NT2/D1 (cell line): ENCODE results near the gene KLHDC1.
"Not testable (repeated sequence)": the region's sequence is repeated elsewhere in the genome, so short reads cannot be mapped to it uniquely, and the experiment has no call there.

ENCODE experiments used
- DNase-seq: peaks from one replicate; pipeline ENCODE4 v3.0.0-alpha.2; 2011; ENCODE audit warnings: low read depth, low spot score
- H3K27me3 ChIP-seq: 2 replicates; pipeline ENCODE4 v1.6.0; 2011; ENCODE audit warnings: mild to moderate bottlenecking; ENCODE audit not compliant: insufficient read length, insufficient read depth
- H3K36me3 ChIP-seq: 2 replicates; pipeline ENCODE4 v1.6.1; 2011; ENCODE audit warnings: mild to moderate bottlenecking, low read length, mixed read lengths; ENCODE audit not compliant: insufficient read depth, insufficient read length
- H3K4me1 ChIP-seq: 2 replicates; pipeline ENCODE4 v1.5.1; 2011; ENCODE audit not compliant: insufficient read depth, insufficient read length
- H3K4me3 ChIP-seq: 2 replicates; pipeline ENCODE4 v1.5.1; 2011; ENCODE audit warnings: low read depth; ENCODE audit not compliant: insufficient read length
- H3K9ac ChIP-seq: 2 replicates; pipeline ENCODE4 v1.6.0; 2011; ENCODE audit warnings: low read depth; ENCODE audit not compliant: insufficient read length
- H3K9me3 ChIP-seq: 2 replicates; pipeline ENCODE4 v1.5.1; 2011; ENCODE audit warnings: mild to moderate bottlenecking, low read length; ENCODE audit not compliant: insufficient read depth
- SUZ12 ChIP-seq: IDR thresholded peaks from 2 replicates; pipeline ENCODE4 v1.6.1; 2011; ENCODE audit not compliant: insufficient read length, insufficient read depth; ENCODE audit errors: extremely low read depth
- YY1 ChIP-seq: IDR thresholded peaks from 2 replicates; pipeline ENCODE4 v1.6.1; 2011; ENCODE audit not compliant: insufficient read length, insufficient read depth
- ZNF274 ChIP-seq: IDR thresholded peaks from 2 replicates; pipeline ENCODE4 v1.6.1; 2011; ENCODE audit warnings: mild to moderate bottlenecking, low read depth, low read length

KLHDC1 gene

DNA sequence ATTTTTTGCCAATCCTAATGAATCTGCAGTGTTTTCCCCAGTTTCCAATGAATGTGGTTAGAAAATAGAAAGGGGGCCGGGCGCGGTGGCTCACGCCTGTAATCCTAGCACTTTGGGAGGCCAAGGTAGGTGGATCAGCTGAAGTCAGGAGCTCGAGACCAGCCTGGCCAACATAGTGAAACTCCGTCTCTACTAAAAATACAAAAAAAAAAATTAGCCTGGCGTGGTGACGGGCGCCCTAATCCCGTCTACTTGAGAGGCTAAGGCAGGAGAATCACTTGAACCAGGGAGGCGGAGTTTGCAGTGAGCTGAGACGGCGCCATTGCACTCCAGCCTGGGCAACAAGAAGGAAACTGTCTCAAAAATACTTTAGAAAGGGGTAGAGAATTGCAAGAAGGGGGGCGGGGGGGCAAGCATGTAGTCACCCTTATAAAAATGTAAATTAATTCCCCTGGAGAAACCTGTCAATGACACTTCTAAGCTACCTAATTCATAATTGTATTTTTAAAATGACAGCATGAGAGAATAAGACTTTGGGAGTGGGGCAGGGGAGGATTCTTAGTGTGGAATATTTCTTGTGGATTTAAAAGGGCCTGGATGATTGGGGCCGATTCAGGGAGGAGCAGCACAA lies 76.8 kb downstream of the KLHDC1 start:
- Histone ChIP-seq H3K27me3 (no peaks in the 10 kb centered on the region), H3K4me3 (no peak overlapping the region), H3K4me1 (peaks cover 4% of the 10 kb centered on the region), H3K9ac (no peak overlapping the region), H3K36me3 (peaks cover 9% of the 10 kb centered on the region), H3K9me3 (no peaks in the 10 kb centered on the region)
- DNase-seq: no peak
- TF ChIP-seq ZNF274 (no peak), YY1 (no peak), SUZ12 (no peak)

DNA sequence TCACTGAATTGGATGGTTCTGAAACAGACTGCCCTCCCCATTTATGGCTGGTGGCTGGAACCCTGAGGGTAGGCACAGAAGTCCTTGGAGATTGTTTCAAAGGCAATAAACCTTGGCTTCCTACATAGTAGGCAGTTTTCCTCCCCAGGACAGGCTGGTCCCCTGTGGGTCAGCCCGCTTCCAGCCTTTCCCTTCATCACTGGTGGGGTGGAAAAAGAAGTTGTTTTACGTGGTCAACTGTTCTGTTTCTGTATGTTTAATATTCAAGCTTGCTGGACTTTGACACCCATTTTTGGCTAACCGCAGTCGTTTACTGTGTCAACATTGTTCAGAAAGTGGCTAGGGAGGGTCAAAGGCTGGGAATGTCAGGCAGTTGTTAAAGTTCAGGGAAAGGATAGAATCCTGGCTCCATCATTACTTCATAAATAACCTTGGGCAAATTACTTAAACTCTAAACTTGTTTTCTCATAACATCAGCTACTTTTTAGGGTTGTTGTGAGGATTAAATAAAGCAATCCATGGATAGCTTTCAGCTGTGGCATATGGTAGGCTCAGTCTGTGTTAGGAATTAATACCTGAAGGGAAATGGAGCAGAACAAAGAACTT lies 77.4 kb downstream of the KLHDC1 start:
- no peak overlapping the region for H3K4me3 ChIP-seq
- no peak overlapping the region for H3K9ac ChIP-seq
- no peak for TF ChIP-seq SUZ12
- TF ChIP-seq YY1: no peak
- DNase-seq: no peak
- peaks cover 15% of the 10 kb centered on the region for H3K36me3 ChIP-seq
- no peaks in the 10 kb centered on the region for H3K9me3 ChIP-seq
- peaks cover 4% of the 10 kb centered on the region for H3K4me1 ChIP-seq
- no peaks in the 10 kb centered on the region for H3K27me3 ChIP-seq

DNA sequence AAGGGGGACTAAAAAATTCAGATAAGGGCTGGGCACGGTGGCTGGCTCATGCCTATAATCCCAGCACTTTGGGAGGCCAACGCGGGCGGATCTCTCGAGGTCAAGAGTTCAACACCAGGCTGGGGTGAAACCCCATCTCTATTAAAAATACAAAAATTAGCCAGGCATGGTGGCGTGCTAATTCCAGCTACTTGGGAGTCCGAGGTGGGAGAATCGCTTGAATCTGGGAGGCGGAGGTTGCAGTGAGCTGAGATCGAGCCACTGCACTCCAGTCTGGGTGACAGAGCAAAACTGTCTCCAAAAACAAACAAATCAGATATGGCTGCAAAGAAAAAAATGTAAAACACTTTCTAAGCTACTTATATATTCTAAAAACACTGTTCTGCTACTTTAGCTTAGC lies 78.8 kb downstream of the KLHDC1 start:
- peaks cover 18% of the 10 kb centered on the region for H3K36me3 ChIP-seq
- not testable (repeated sequence) for DNase-seq, H3K9ac ChIP-seq, H3K27me3 ChIP-seq, H3K9me3 ChIP-seq, H3K4me1 ChIP-seq, H3K4me3 ChIP-seq

DNA sequence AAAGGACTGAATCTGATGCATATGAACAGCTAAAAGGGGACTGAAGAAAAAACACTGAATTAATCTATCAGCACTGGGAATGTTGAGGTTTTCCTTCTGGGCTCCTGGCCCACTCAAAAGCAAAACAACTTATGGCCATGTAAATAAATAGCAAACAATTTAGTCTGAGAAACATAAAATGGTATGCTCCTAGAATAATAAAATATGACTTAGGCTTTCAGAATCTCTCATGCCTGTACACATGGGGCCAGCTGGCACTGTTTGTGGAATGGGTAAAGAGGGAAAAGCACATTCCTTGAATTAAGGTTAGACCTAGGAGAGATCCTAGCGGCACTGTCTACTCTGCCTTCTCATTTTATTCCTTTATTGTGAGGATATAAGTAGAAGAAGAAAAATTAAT lies 81.2 kb downstream of the KLHDC1 start:
- H3K4me3 ChIP-seq: no peak overlapping the region
- H3K27me3 ChIP-seq: no peaks in the 10 kb centered on the region
- no peak for DNase-seq
- TF ChIP-seq YY1 (no peak), SUZ12 (no peak), ZNF274 (no peak)
- H3K4me1 ChIP-seq: peaks cover 4% of the 10 kb centered on the region
- H3K9ac ChIP-seq: no peak overlapping the region
- H3K36me3 ChIP-seq: peaks cover 22% of the 10 kb centered on the region
- H3K9me3 ChIP-seq: no peaks in the 10 kb centered on the region

DNA sequence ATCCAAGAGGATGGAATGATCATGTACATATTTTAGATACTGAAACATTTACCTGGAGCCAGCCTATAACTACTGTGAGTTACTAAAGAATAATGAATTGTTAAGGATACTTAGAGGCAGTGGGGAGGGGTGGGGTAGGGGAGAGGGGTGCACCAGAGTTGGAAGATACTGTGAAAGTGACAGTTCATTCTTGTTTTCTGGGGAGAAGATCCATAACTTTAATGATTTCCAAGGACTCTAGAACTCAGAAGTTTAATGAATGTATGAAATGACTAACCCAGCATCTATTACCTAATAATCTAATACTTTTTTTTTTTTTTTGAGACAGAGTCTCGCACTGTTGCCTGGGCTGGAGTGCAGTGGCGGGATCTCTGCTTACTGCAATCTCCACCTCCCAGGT lies 85.5 kb downstream of the KLHDC1 start:
- no peak for TF ChIP-seq ZNF274
- no peak for TF ChIP-seq SUZ12
- Histone ChIP-seq H3K27me3 (no peaks in the 10 kb centered on the region), H3K4me1 (no peaks in the 10 kb centered on the region), H3K4me3 (no peak overlapping the region), H3K9me3 (no peaks in the 10 kb centered on the region), H3K9ac (no peak overlapping the region), H3K36me3 (peaks cover 45% of the 10 kb centered on the region)
- DNase-seq: no peak

DNA sequence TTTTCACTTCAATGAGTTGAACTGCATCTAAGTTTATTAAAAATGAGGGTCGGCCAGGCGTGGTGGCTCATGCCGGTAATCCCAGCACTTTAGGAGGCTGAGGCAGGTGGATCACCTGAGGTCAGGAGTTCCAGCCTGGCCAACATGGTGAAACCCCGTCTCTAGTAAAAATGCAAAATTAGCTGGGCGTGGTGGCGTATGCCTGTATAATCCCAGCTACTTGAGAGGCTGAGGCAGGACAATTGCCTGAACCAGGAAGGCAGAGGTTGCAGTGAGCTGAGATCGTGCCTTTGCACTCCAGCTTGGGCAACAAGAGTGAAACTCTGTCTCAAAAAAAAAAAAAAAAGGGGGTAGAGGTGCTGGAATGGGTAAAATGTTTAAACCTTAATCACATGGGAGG lies 88.1 kb downstream of the KLHDC1 start:
- H3K4me1 ChIP-seq, H3K9ac ChIP-seq, H3K9me3 ChIP-seq, H3K27me3 ChIP-seq, DNase-seq, H3K4me3 ChIP-seq: not testable (repeated sequence)
- peaks cover 52% of the 10 kb centered on the region for H3K36me3 ChIP-seq

DNA sequence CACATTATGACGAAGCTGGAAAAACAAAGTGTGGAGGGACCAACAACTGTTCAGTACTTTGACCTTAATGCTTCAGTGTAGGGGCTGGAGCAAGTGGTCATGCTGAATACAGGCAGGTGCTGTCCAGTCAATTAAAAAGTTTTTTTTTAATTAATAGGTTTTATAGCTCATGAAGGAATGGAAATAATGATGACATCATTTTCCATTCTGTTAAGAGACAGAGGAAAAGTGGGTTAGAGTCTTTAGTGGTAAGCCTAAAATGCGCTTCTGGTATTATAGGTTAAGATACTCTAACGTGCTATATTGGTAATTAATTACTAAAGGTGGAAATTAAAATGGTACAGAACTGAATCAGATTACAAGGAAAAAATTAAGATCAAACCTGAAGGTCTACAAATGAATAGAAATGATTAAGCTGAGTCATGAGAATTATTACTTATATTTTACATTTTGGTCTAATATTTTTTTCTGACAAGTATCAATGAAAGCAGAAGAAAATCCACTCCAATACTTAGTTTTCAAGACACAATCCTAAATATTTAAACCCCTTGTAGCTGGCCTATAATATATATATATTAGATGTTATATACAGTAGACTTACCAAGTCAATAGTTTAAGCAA lies 90.6 kb downstream of the KLHDC1 start:
- Histone ChIP-seq H3K4me1 (no peaks in the 10 kb centered on the region), H3K27me3 (no peaks in the 10 kb centered on the region), H3K36me3 (peaks cover 64% of the 10 kb centered on the region), H3K4me3 (no peak overlapping the region), H3K9me3 (no peaks in the 10 kb centered on the region), H3K9ac (no peak overlapping the region)
- no peak for TF ChIP-seq ZNF274
- no peak for TF ChIP-seq SUZ12
- TF ChIP-seq YY1: no peak
- no peak for DNase-seq
